Mesenteric fat pad (tissue), 1 donor: ENCODE results near the gene WWC1. TPM values are rescaled to one million over a fixed set of nuclear protein-coding genes. Genes with fewer than 3 reads are reported as not detected.
"Not testable (repeated sequence)": the region's sequence is repeated elsewhere in the genome, so short reads cannot be mapped to it uniquely, and the experiment has no call there.

Source experiments
- DNase-seq: peaks from one replicate; pipeline ENCODE4 v3.0.0-alpha.2; 2020; ENCODE audit warnings: low spot score
- total RNA-seq: library from RNA; stranded (reverse); fragmentation: NEBNext Ultra II Directional; extraction: Animal tissue kit (Norgen Biotek cat#: 25700); gene quantifications from one replicate; pipeline ENCODE4 v1.2.1, GENCODE V29; 2021
- donor health status: DM: yes; HTN: yes; CAD: no.

WWC1 gene
- total RNA-seq, 1 donor from 2014 or later: 4.2 TPM

- DNase-seq: no peak
Measured at GRCh38 chr5:168307925-168308584, 16.6 kb downstream of the WWC1 start.

DNA sequence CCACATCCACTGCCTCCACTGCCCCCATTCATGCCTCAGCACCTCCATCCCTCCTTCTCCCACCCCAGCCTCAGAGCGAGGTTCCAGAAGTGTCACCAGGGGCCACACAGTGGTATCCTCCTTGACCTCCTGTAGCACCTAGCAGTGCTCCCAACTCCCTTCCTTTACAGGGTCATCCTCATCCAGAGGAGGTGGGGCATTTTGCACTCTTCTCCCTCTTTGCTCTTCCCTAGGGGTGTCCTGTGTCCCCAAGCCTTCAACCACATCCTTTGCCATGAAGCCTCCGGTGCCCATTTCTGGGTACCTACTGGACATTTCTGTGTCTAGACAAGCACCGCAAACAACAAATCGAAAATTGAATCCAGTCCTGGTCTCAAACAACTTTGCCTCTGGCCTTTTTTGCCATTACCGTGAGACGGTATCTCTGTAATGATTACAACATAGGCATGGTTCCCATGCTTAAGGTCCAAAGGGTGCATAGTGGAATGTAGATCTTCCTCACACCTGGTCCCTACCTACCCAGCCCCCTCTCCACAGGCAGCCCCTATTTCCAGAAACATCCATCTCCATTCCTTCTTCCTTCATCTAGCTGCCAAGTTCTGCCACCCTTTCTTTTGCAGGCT lies 17.6 kb downstream of the WWC1 start:
- DNase-seq: no peak

GRCh38 chr5:168310541-168310940 lies 19.1 kb downstream of the WWC1 start:
- not testable (repeated sequence) for DNase-seq

DNA sequence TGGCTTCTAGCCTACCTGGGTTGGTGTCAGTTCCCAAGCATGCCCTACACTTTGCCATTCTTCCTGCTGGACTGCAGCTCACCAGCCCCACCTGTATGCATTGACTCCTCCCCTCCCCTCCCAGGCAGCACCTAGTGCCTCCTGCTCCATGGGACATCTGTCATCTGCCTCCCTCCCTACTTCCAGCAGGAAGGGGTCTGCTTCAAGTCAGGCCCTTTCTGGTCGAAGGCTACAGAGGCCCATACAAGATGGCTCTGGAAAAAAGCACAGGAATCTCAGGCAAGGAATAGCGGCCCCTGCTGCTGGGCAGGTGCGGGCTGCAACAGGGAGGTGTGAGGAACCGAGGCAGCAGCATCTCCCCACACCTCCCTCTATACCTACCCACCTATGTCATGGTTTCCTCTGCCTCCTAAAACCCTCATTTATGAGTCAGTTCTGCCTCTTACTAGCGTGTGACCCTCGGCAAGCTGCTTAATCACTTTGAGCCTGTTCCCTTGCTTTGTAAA lies 19.7 kb downstream of the WWC1 start:
- DNase-seq: no peak

DNA sequence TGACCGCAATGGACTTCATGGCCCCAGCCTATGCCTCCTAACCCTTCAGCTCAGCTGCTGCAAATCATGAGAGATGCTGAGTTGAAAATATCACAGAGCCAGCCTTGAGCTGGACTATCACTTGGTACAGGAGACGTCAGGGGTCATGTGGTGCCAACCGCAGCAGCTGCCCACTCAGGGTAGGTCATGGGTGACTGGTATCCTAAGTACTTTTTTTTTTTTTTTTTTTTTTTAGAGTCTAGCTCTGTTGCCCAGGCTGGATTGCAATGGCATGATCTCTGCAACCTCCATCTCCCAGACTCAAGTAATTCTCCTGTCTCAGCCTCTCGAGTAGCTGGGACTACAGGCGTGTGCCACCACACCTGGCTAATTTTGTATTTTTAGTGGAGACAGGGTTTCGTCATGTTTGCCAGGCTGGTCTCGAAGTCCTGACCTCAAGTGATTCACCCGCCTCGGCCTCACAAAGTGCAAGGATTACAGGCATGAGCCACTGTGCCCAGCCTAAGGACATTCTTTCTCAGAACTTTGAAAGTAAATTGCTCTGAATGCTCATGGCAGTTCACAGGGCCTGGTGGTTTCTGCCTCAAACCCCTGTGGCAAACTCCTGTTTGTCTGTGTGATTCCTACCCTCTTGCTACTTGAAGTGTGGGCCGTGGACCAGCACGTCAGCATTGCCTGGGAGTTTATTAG lies 21.3 kb downstream of the WWC1 start:
- no peak for DNase-seq

- no peak for DNase-seq
Measured at GRCh38 chr5:168313596-168314204, 22.3 kb downstream of the WWC1 start.

GRCh38 chr5:168314735-168315411 lies 23.4 kb downstream of the WWC1 start:
- no peak for DNase-seq

- no peak for DNase-seq
Measured at GRCh38 chr5:168315416-168316138, 24.1 kb downstream of the WWC1 start.

- no peak for DNase-seq
Measured at GRCh38 chr5:168316139-168316578, 24.7 kb downstream of the WWC1 start.

GRCh38 chr5:168317096-168317520 lies 25.7 kb downstream of the WWC1 start:
- no peak for DNase-seq

DNA sequence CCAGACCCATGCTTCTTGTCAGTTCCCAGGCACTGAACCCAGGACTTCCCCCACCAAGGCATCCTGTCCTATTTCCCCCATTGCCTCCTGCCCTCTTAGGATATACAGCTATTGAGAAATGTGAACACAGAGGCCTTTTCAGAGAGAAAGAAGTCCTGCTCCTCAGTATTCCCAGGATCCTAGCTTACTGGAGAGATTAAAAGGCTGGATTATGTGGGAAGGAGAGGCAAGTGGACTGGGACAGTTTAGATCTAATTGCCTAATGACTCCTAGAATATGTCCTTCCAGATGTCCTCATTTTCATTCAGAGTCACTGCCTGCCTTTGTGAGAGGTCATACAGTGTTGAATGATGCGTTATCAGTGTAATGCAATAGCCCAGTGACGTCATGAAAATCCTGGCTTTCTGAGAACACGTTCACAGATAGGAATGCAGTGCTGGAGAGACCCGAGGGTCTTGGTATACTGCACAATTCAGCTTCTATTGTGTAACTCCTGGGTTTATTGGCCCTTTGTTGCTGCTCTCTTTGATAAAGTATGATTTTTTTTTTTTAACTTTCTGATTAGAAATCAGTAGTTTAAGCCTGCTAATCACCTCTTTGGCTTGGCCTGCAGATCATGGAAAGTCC lies 26.2 kb downstream of the WWC1 start:
- no peak for DNase-seq

- no peak for DNase-seq
Measured at GRCh38 chr5:168318240-168318639, 26.8 kb downstream of the WWC1 start.

DNA sequence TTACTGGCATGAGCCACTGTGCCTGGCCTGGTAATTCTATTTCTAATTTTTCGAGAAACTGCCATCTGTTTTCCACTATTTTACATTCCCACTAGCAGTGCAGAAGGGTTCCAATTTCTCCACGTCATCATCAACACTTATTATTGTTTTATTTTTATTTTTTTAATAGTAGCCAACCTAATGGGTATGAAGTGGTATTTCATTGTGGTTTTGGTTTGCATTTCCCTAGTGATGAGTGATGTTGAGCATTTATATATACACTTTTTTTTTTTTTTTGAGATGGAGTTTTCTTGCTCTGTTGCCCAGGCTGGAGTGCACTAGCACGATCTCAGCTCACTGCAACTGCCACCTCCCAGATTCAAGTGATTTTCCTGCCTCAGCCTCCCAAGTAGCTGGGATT lies 28.3 kb downstream of the WWC1 start:
- DNase-seq: no peak

- no peak for DNase-seq
Measured at GRCh38 chr5:168320805-168321204, 29.4 kb downstream of the WWC1 start.

DNA sequence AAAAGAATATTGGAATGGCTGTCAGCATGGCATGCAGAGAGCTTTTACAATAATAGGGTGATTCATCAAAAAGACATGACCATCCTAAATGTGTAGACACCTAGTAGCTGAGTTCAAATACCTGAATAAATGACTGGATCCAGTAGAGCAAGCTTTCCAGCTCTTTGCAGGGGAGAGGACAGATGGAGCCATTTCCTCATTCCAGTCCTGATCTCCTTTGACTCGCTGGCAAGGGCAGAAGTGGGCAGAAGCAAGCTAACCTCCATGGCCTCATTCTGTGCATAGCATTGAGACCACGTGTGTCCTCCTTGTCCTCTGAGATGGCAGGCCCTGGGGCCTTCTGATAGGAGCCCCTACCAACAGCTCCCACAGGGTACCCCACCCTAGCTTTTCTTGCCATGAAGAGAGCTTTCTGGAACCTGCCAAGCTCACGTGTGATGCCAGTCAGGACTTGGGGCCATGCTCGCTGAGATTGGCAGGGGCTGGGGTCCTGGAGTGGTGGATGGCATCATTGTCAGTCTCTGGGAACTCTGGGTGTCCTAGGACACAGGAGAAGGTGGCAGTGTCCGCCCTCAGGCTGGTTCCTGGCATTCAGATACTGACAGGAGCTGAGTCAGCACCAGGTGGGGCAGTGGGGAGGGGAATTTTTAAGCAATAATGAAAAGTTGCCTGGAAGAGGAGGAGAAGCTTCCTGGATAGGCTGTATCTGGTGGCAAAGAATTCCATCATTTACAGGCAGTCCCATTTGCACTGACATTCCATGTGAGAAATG lies 33.6 kb downstream of the WWC1 start:
- no peak for DNase-seq

- DNase-seq: no peak
Measured at GRCh38 chr5:168327019-168327421, 35.6 kb downstream of the WWC1 start.

- DNase-seq: no peak
Measured at GRCh38 chr5:168327451-168327850, 36.0 kb downstream of the WWC1 start.

DNA sequence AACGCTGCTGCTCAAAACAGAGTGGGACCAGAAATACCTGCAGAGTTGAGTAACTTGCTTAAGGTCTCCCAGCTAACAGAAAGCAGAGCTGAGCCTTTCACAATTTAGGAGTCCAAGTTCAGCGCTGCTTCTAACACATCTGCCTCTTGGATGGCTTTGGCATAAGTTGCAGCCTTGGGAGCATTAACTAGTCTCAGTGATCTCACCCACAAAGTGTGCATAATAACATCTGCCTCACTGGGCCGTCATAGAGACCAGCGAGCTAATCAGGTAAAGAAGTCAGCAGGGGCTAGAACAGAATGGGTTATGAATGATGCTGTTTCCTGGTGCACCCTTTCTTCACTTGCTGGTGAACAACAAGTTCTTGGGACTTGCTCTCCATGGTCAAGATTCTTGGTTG lies 36.5 kb downstream of the WWC1 start:
- DNase-seq: no peak

GRCh38 chr5:168328814-168329213 lies 37.4 kb downstream of the WWC1 start:
- no peak for DNase-seq
